Endothelial cell of umbilical vein (primary cell): Measurements from ENCODE around the gene C19orf67. TPM values are rescaled to one million over a fixed set of nuclear protein-coding genes. Genes with fewer than 3 reads are reported as not detected.

Experiments
- BruUV-seq: library from RNA; stranded (reverse); fragments of 400-500 nt; replicated peaks from 2 replicates; lab custom pipeline; 2021; lab: Mats Ljungman, UMichigan
- CTCF ChIA-PET: fragments of 300-600, 350-600 bp; sonication (Branson Sonifier 250); formaldehyde crosslinking; loops from one replicate; lab custom pipeline; 2021; ENCODE audit warnings: antibody characterized with exemption, inconsistent platforms; lab: Charles Lee
- POLR2A ChIA-PET: fragments of 300-600, 350-600 bp; sonication (Branson Sonifier 250); formaldehyde crosslinking; loops from one replicate; lab custom pipeline; 2021; ENCODE audit warnings: antibody characterized with exemption, inconsistent platforms; lab: Charles Lee
- DNase-seq: peaks from one replicate; pipeline ENCODE4 v3.0.0-alpha.2; 2011; ENCODE audit warnings: low read depth, low spot score
- FAIRE-seq: peaks from 2 replicates; lab custom pipeline; 2011; peaks lifted over from hg19 to GRCh38; lab: Jason Lieb, UNC
- H2AFZ ChIP-seq: 2 replicates; pipeline ENCODE4 v1.6.0; 2012; ENCODE audit warnings: low read depth, low read length, control low read depth, inconsistent platforms
- H3K27ac ChIP-seq: 2 replicates; pipeline ENCODE4 v1.5.1; 2011; ENCODE audit warnings: low read depth, mild to moderate bottlenecking, control low read depth, low read length, moderate library complexity; ENCODE audit not compliant: insufficient read depth
- H3K27me3 ChIP-seq, 2 experiments: 2 replicates each; pipeline versions ENCODE4 v1.6.0 to v1.6.1; 2011; ENCODE audit warnings: low read length in 2 of 2, mixed read lengths in 1 of 2; ENCODE audit not compliant: control insufficient read depth in 2 of 2, insufficient read depth in 2 of 2
- H3K36me3 ChIP-seq, 2 experiments: 2 replicates in 1 of 2; 3 replicates in 1 of 2; pipeline ENCODE4 v1.5.1; 2011; ENCODE audit warnings: low read length in 2 of 2, mild to moderate bottlenecking in 1 of 2, moderate library complexity in 1 of 2; ENCODE audit not compliant: control insufficient read depth in 2 of 2, insufficient read depth in 2 of 2; ENCODE audit errors: extremely low read depth in 1 of 2
- H3K4me1 ChIP-seq: 3 replicates; pipeline ENCODE4 v1.5.1; 2011; ENCODE audit warnings: mild to moderate bottlenecking, low read length; ENCODE audit not compliant: control insufficient read depth, insufficient read depth; ENCODE audit errors: extremely low read depth
- H3K4me2 ChIP-seq: 2 replicates; pipeline ENCODE4 v1.6.1; 2011; ENCODE audit warnings: low read length, control low read depth, mixed read lengths; ENCODE audit not compliant: insufficient read depth
- H3K4me3 ChIP-seq, 3 experiments: fragments of 200-600 bp in 1 of 3; sonication (generic), shearing (Covaris generic) in 1 of 3; replicated peaks in 1 of 3; 2 replicates each; pipeline ENCODE4 v1.5.1; 2011 to 2016; ENCODE audit warnings: control low read depth in 3 of 3, low read length in 3 of 3, mild to moderate bottlenecking in 2 of 3, inconsistent platforms in 1 of 3, low read depth in 1 of 3, moderate library complexity in 1 of 3; ENCODE audit not compliant: insufficient read depth in 1 of 3
- H3K79me2 ChIP-seq: 2 replicates; pipeline ENCODE4 v1.6.0; 2012; ENCODE audit warnings: low read length, inconsistent platforms; ENCODE audit not compliant: control insufficient read depth, insufficient read depth
- H3K9ac ChIP-seq: replicated peaks from 2 replicates; pipeline ENCODE3; 2011; ENCODE audit warnings: low read length, control low read depth; ENCODE audit not compliant: insufficient read depth; ENCODE audit errors: extremely low read depth
- H3K9me1 ChIP-seq: replicated peaks from 3 replicates; pipeline ENCODE4 v1.6.0; 2011; ENCODE audit warnings: mild to moderate bottlenecking, low read length; ENCODE audit not compliant: control insufficient read depth, insufficient read depth; ENCODE audit errors: extremely low read depth
- H3K9me3 ChIP-seq: replicated peaks from 2 replicates; pipeline ENCODE4 v1.5.1; 2012; ENCODE audit warnings: low read length, inconsistent platforms; ENCODE audit not compliant: control insufficient read depth, insufficient read depth
- H4K20me1 ChIP-seq: replicated peaks from 2 replicates; pipeline ENCODE3; 2011; ENCODE audit warnings: mild to moderate bottlenecking, low read length; ENCODE audit not compliant: control insufficient read depth, insufficient read depth; ENCODE audit errors: extremely low read depth
- CTCF ChIP-seq, 2 donors: IDR thresholded peaks; 1 replicate in 1 of 2; 2 replicates in 1 of 2; pipeline ENCODE4 v1.5.1; 2011; ENCODE audit warnings: low read length in 2 of 2, mild to moderate bottlenecking in 2 of 2, moderate library complexity in 2 of 2, control low read depth in 1 of 2, inconsistent platforms in 1 of 2, low read depth in 1 of 2; ENCODE audit not compliant: insufficient read depth in 1 of 2; ENCODE audit errors: extremely low read depth in 1 of 2
- EZH2 ChIP-seq: IDR thresholded peaks from 2 replicates; pipeline ENCODE4 v1.6.1; 2012; ENCODE audit warnings: borderline replicate concordance, low read depth, mild to moderate bottlenecking, moderate library complexity, low read length, inconsistent platforms; ENCODE audit not compliant: severe bottlenecking
- FOS ChIP-seq: IDR thresholded peaks from 2 replicates; pipeline ENCODE4 v1.6.1; 2011; ENCODE audit warnings: mild to moderate bottlenecking, low read length, moderate library complexity, borderline replicate concordance; ENCODE audit not compliant: insufficient read depth
- GATA2 ChIP-seq: IDR thresholded peaks from 2 replicates; pipeline ENCODE4 v1.7.0; 2011; ENCODE audit warnings: low read depth, mild to moderate bottlenecking, moderate library complexity, mixed read lengths, low read length; ENCODE audit not compliant: insufficient read length, insufficient read depth
- JUN ChIP-seq: IDR thresholded peaks from 2 replicates; pipeline ENCODE4 v1.6.1; 2011; ENCODE audit warnings: borderline replicate concordance, low read depth; ENCODE audit not compliant: insufficient read length, insufficient read depth
- MAX ChIP-seq: IDR thresholded peaks from 2 replicates; pipeline ENCODE4 v1.6.1; 2011; ENCODE audit not compliant: insufficient read depth, insufficient read length
- MYC ChIP-seq: IDR thresholded peaks from one replicate; pipeline ENCODE4 v1.6.1; 2011; ENCODE audit warnings: mild to moderate bottlenecking, low read depth, low read length
- POLR2A ChIP-seq: IDR thresholded peaks from 2 replicates; pipeline ENCODE4 v1.6.1; 2012; ENCODE audit warnings: low read depth, mild to moderate bottlenecking, control low read depth, low read length
- POLR2AphosphoS5 ChIP-seq: IDR thresholded peaks from 2 replicates; pipeline ENCODE4 v1.6.1; 2012; ENCODE audit warnings: low read depth, mild to moderate bottlenecking, control low read depth, low read length, moderate library complexity; ENCODE audit not compliant: insufficient read depth
- dilution Hi-C: fragments of 300-500 bp; cut with MboI; formaldehyde crosslinking; loops from one replicate; pipeline ENCODE4 v1.15.0; 2019; ENCODE audit warnings: low sequenced_read_pairs; ENCODE audit not compliant: extremely low pct_ligation_motif_present
- intact Hi-C: fragments of 100-400 bp; cut with micrococcal nuclease; formaldehyde crosslinking; loops from one replicate; pipeline ENCODE4 v1.10.0; 2022
- polyA plus RNA-seq, 4 experiments: library from polyadenylated mRNA; depleted of rRNA in 3 of 4; stranded (reverse) in 3 of 4; unstranded in 1 of 4; fragments of >200 nt; gene quantifications; 2 replicates each; pipeline versions ENCODE4 v1.2.1 to v1.2.3, GENCODE V29; 2011 to 2012; ENCODE audit warnings: missing spikeins in 1 of 4
- total RNA-seq: library from RNA; stranded (reverse); gene quantifications from 2 replicates; pipeline ENCODE4 v1.2.3, GENCODE V29; 2021

C19orf67 gene
- total and polyA plus RNA-seq, 2 donors (not counting 3 experiments of a cell fraction or from before 2014, with no cell fraction given), result 0.55 TPM; not detected in 1

- Histone ChIP-seq H4K20me1 (no peaks in the 10 kb centered on the region), H3K4me3 (peak overlapping the region; percentile 67 to 84 (median 80)), H3K9me1 (no peaks in the 10 kb centered on the region), H2AFZ (peak overlapping the region; percentile 10), H3K9me3 (no peaks in the 10 kb centered on the region), H3K27ac (no peak overlapping the region), H3K36me3 (no peaks in the 10 kb centered on the region), H3K79me2 (peaks cover 30% of the 10 kb centered on the region), H3K27me3 (no peaks in the 10 kb centered on the region), H3K9ac (peak overlapping the region; percentile 51), H3K4me1 (peaks cover 25% of the 10 kb centered on the region), H3K4me2 (peak overlapping the region; percentile 82)
- ChIA-PET POLR2A (interaction anchor here (0.6 kb wide), 1 partner anchor 35 kb away, joined by 3 read pairs; no protein-coding TSS in a partner anchor), CTCF (interaction anchor here (1.2 to 4.8 kb wide), 4 partner anchors 13 to 239 kb away, joined by 3 to 27 read pairs (median 6); partner anchors contain the start of gene ASF1B)
- intact Hi-C loops (loop anchor here (2.0 kb wide), 2 partner anchors 26 to 36 kb away; partner anchors contain the start of gene SAMD1), dilution Hi-C loops (no loop called here)
- BruUV-seq, result TSS peak; percentile 31
- FAIRE-seq, result peak; percentile 15
- TF ChIP-seq FOS (no peak), JUN (no peak), POLR2AphosphoS5 (no peak), EZH2 (no peak), MYC (no peak), CTCF (IDR thresholded peaks at IDR 0.05; ENCODE audit: extremely low read depth in 1 of 2, insufficient read depth in 1 of 2, low read depth in 1 of 2, low read length in 2 of 2) (no peak), GATA2 (no peak), POLR2A (no peak), MAX (no peak)
- DNase-seq, result no peak
Observed at GRCh38 chr19:14116525-14116917, 30.9 kb upstream of the C19orf67 start.
